C4-2B (cell line): ENCODE measurements around the gene DGKQ.
A peak's percentile ranks its signal among the peaks of the same experiment; 100 is the strongest.

Source experiments
- H3K27ac ChIP-seq: fragments of 450-650 bp; 2 replicates; pipeline ENCODE4 v1.5.1; 2017
- ZFX ChIP-seq: fragments of 450-650 bp; IDR thresholded peaks from 2 replicates; pipeline ENCODE4 v1.6.1; 2017
- TF ChIP-seq, protein P1 (sequence below): fragments of 450-650 bp; conservative IDR thresholded peaks from 2 replicates; pipeline ENCODE4 v1.5.1; 2017; ENCODE audit warnings: mild to moderate bottlenecking

Gene DGKQ

DNA sequence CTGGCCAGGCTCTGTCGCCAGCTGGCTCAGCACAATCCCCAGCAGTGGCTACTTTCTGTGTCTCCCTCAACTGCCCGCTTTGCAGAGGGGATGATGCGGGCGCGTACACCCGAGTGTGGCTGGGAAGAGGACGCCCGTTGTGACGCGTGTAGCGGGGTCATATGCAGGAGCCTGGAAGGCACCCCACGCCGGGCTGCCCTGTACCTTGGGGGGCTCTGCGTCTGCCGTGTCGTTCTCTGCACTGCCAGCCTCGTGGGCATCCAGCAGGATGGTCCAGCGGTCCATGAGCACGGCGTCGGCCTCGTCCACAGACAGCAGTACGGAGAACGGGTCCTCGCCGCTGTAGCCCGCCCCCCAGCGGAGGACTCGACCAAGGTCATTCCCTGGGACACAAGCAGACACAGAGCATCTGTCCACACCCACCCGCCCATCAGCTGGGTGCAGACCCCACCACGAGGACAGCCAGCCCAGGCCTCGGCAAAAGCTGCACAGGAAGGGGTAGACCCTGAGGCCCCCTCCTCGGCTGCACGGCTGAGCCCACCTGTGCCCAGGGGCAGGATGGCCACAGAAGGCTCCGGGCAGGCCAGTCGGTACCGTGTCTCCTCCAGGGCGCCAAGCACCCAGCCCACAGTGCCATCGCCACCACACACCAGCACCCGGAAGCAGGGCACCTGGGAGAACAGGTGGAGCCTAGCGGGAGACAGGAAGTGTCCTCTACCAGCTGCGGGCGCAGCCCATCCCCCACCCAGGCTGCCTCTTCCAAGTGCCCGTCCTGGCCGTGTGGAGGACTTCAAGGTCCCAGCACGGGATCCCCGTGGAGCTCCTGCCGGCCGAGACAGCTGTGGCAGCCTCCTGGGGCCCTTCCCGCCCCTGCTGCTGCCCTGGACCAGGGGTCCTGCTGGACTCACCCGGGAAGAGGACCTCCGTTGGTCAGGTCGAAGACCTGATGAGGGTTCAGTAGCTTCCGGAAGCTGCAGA is 10.8 kb downstream of the DGKQ start:
- H3K27ac ChIP-seq = peak overlapping the region; percentile 91
- TF ChIP-seq, protein P1, sequence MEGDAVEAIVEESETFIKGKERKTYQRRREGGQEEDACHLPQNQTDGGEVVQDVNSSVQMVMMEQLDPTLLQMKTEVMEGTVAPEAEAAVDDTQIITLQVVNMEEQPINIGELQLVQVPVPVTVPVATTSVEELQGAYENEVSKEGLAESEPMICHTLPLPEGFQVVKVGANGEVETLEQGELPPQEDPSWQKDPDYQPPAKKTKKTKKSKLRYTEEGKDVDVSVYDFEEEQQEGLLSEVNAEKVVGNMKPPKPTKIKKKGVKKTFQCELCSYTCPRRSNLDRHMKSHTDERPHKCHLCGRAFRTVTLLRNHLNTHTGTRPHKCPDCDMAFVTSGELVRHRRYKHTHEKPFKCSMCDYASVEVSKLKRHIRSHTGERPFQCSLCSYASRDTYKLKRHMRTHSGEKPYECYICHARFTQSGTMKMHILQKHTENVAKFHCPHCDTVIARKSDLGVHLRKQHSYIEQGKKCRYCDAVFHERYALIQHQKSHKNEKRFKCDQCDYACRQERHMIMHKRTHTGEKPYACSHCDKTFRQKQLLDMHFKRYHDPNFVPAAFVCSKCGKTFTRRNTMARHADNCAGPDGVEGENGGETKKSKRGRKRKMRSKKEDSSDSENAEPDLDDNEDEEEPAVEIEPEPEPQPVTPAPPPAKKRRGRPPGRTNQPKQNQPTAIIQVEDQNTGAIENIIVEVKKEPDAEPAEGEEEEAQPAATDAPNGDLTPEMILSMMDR = no peak; the same call in 1 of the 2 replicates
- TF ChIP-seq ZFX = no peak

GRCh38 chr4:961351-962230 is 11.8 kb downstream of the DGKQ start:
- peak overlapping the region; percentile 91 for H3K27ac ChIP-seq
- TF ChIP-seq, protein P1 = no peak
- no peak for TF ChIP-seq ZFX

DNA sequence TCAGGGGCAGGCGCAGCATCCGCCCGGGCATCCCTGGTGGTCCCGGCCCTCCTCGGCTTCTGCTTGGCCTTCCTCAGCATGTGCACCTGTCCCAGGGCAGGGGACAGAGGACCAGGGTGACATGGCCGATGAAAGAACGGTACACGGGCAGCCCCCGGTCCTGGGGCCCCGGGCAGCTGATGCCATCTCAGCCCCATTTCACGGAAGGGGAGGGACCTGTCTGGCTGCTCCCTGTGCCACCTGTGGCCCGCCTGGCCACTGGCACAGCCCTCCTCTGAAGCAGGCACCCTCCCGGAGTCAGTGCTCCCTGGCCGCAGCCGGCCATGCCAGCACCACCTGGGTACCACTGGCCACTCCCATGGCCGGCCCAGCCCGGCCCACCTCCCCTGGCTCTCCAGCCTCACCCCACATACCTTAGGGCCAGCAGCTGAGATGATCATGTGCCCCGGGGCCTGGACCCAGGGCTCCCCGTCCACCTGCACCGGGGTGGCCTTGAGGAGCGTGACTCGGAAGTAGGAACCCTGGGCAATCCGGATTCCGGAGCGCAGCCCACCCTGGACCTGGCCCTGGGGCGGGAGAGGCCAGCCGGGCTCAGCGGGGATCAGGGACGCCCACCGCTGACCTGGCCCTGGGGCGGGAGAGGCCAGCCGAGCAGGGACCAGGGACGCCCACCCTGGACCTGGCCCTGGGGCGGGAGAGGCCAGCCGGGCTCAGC is 12.6 kb downstream of the DGKQ start:
- TF ChIP-seq, protein P1 = no peak
- no peak for TF ChIP-seq ZFX
- no peak overlapping the region for H3K27ac ChIP-seq

DNA sequence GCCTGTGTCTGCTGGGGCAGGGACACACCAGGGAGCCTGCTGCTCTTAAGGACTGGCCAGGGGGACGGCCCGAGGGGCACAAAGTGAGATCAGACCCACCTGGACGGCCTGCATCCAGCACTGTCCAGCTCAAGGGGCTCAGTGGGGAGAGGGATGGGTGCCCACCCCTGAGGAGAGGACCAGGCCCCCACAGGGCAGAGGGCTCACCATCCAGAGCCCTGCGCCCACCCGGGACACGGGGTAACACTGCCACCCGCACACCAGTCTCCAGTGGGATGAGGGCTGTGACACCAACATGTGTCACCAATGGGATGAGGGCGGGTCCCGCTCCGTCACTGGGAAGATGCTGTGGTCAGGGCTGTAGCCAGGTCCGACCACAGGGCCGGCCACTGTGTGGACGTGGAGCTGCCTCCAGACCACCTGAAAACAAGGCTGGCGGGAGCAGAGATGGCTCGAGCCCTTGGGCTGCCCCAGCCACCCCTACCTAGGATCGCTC is 13.2 kb downstream of the DGKQ start:
- TF ChIP-seq ZFX = no peak
- TF ChIP-seq, protein P1 = no peak
- H3K27ac ChIP-seq = no peak overlapping the region

- TF ChIP-seq ZFX = no peak
- TF ChIP-seq, protein P1 = no peak
- no peak overlapping the region for H3K27ac ChIP-seq
Measured at GRCh38 chr4:959338-960139, 13.8 kb downstream of the DGKQ start.

DNA sequence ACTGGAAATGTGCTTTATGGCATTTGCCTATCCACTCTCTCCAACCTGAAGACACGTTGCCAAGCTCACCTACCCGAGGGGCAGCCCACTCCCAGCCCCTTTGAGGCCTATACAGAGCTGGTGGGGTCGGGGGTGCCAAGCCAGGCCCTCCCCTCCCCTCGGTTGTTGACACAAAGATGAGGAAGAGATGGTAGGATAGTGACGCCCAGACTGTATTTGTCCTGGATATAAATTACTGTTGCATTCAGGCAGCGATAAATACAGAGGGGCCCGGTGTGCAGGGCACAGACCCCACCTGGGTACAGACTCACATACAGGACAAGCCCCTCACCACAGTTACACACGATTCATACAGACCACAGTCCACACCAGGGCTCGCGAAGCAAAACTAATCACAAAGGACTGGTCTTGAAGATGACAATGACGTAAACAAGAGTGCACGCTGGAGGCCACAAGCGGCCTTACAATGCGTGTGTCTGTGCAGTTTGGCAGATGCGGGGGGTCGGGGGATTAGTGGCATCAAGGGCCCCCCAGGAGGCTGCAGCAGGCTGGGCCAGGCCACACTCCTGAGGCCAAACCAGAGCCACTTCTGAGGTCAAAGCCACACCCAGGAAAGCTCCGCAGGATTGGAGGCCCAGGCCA is 14.6 kb downstream of the DGKQ start:
- no peak overlapping the region for H3K27ac ChIP-seq
- no peak for TF ChIP-seq ZFX
- TF ChIP-seq, protein P1 = no peak
